Thoracic aorta endothelial cell (primary cell): ENCODE results near the gene PLVAP. TPM values are rescaled to one million over a fixed set of nuclear protein-coding genes. Genes with fewer than 3 reads are reported as not detected.

ENCODE experiments used
- total RNA-seq: library from RNA; depleted of rRNA; stranded (reverse); fragments of >200 nt; gene quantifications from 2 replicates; pipeline ENCODE4 v1.2.3, GENCODE V29; 2012

Gene PLVAP, protein sequence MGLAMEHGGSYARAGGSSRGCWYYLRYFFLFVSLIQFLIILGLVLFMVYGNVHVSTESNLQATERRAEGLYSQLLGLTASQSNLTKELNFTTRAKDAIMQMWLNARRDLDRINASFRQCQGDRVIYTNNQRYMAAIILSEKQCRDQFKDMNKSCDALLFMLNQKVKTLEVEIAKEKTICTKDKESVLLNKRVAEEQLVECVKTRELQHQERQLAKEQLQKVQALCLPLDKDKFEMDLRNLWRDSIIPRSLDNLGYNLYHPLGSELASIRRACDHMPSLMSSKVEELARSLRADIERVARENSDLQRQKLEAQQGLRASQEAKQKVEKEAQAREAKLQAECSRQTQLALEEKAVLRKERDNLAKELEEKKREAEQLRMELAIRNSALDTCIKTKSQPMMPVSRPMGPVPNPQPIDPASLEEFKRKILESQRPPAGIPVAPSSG
- 2.5 and 3.6 TPM in 2 replicates for total RNA-seq

DNA sequence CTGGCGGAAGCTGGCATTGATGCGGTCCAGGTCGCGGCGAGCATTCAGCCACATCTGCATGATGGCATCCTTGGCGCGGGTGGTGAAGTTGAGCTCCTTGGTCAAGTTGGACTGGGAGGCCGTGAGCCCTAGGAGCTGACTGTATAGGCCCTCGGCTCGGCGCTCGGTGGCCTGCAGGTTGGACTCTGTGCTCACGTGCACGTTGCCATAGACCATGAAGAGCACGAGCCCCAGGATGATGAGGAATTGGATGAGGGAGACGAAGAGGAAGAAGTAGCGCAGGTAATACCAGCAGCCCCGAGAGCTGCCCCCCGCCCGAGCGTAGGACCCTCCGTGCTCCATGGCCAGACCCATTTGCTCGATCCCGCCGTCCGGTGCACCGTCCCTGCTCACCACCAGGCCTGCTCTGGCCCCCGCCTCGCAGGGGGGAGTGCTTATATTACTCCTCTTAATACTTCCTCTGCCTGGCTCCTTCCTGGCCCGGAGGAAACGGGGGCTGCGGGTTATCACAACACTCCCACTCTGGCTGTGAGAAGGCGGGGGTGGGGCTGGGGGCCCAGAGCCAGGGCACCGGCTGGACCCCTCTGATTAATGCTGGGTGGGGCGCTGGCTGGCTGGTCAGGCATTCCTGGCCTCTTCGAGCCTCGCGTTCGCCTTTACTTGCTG lies at the start of gene PLVAP:
Gene PLVAP (minus strand): TSS at position 408 of the 666 bp plus-strand sequence. CDS start 54 bp downstream, at position 354.

DNA sequence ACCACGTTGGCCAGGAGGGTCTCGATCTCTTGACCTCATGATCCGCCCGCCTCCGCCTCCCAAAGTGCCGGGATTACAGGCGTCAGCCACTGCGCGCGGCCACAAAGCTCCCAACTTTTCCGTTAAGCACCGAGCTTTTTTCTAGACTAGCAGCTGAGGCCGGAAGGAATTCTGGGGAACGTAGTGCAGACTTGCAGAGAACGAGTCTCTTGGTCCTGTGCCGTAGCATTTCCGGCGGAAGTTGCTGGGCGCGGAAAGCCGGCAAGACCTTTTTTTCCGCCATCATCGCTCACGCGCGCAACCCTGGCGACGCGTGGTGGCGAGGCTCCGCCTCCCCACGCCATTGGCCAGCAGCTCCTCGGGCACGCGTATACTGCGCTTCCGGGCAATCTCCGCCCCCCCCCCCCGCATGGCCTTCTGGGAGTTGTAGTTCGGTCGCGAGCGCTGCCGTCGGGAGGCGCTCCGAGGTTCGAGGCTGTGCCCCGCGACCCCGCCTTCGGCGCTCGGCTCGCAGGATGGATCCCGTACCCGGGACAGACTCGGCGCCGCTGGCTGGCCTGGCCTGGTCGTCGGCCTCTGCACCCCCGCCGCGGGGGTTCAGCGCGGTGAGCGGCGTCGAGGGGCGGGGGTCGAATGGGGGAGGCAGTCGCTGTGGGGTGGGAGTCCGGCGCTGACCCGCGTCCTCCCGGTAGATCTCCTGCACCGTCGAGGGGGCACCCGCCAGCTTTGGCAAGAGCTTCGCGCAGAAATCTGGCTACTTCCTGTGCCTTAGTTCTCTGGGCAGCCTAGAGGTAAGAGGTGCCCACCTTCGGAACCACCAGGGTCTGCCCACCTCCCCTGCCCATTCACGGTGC lies 42.7 kb upstream of the PLVAP start, which contains the start of gene MVB12A:
Gene MVB12A (plus strand): TSS at position 427 of the 854 bp plus-strand sequence. CDS start 89 bp downstream, at position 516.

DNA sequence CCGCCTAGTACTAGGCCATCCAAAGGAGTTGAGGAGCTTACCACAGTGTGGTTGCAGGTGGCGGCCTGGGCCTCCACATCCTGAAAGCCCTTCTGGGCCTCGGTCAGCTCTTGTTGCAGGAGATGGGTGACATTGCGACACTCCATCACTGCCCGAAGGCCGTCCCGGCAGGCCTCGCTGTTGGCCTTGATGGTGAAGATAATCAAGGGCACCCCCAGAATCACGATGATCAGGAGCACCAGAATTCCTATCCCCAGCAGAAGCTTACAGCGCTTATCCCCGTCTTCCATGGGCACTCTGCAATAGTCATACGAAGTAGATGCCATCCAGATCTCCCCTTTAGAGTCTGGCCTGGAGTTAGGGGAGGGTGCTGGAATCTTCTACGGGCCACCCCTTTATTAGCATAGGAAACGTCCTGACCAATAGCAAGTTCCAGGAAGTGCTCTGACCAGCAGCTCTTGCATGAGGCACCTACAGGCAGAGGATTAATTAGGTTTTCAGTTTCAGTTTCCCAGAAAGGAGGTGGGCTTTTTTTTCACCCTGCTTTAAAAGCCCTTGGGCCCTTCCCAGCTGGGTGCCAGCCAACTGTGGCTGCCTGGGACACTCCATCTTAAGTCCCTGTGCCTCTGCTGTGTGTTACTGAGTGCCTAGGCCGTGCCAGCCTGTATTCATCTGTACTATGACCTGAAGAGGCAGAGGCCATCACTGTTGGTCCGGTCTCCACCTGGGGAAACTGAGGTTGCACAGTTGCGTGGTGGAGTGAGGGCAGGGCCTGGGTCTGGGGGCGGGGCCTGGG lies 28.3 kb upstream of the PLVAP start, which contains the start of gene BST2:
Gene BST2 (minus strand): TSS at position 381 of the 796 bp plus-strand sequence. CDS start 55 bp downstream, at position 326.

DNA sequence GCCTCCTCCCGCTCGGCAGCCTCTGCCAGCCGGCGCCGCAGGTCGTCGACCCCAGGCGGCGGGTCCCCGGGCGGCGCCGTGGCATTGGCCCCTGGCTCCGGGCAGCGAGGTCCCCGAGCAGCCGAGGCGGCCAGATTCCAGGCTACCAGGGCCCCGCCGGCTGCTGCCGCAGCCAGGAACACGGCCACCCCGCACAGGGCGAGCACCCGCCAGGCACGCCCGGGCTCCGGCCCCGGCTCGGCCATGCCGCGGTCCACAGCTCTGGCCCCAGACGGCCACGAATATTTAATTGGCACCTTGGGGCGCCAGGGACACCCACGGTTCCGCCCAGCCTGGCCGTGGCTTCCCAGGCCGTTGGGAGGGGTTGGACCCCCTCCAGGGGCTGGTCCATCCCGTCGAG lies 16.8 kb upstream of the PLVAP start, which contains the start of gene CCDC194:
Gene CCDC194 (minus strand): TSS at position 283 of the 400 bp plus-strand sequence. CDS start 38 bp downstream, at position 245.

DNA sequence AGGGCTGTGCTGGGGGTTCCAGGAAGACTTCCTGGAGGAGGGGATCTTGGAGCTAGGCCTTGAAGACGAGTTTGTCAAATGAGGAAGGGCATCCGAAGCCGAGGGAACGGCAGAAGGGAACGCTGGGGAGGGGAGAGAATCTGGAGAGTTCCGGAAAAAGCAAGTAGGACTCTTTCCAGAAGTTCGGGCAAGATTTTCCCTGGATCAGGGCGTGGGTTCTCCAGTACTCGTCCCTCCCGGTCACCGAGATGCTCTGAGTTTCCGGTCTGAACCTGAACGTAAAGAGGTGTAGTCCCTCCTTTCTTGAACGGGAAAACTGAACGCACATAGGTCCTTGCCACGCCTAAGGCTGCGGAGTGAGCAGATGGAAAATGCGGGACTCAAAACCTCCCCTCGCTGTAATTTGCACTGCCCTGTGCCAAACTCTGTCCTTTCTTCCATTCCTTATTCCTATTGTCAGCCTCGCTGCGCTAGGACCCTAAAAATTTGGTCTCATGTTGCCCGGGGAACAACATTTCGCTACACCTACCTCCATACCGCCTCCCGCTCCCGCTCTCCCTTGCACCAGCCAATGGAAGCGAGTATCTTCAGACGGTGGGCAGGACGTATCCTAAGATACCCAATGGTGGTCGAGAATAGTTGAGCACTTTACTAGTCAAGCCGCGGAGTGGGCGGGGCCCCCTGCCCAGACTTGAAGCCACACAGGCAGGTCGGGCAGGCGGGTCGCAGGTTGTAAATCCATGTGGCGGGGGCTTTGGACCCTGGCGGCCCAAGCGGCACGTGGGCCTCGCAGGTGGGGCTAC lies 40.1 kb downstream of the PLVAP start, which contains the start of gene GTPBP3:
Gene GTPBP3 (plus strand): TSS at position 682 of the 803 bp plus-strand sequence. CDS start 59 bp downstream, at position 741.

DNA sequence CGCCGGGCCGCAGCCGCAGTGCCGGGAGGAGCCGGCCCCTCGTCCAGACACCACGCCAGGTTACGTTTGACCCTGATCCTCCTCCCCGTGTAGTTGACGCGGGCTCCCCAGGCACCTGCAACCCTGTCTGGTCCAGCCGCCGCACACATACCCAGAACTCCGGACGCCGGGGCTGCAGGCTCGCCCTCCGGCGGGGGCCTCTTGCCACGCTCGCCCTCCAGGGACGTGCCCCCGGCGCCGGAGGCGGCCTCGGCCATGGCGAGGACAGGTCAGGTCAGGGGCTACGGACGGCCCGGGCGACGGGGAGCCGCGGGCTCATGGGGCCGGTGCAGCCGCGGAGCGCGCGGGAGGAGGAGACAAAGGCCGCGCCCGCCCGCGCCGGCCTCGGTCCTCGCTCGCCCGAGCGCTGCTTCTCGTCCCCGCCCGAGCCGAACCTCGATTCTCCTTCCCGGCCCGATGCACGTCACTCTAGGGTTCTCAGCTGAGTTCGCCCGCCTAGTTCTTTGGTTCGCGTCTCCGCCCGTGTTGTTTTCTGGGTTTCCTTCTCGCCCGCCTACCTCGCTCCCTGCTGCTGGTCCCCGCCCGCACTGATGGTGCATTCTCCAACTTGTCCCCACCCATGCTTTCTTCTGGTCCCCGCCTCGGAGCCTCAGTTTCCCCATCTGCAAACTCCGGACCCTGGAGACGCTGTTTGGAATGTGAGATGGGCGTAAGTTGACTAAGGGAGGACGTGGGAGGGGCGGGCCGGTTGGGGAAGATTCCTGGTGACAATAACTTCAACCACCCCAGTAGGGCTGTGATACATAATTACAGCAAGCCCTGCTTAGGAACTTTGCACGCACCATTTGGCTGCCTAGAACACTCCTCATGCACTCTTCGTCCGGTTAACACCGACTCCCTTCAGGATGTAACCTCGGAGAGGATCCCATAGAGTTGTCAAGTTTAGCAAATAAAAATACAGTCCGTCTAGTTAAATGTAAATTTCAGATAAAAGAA lies 42.4 kb downstream of the PLVAP start, which contains the start of gene ANO8:
Gene ANO8 (minus strand): TSS at position 442 of the 996 bp plus-strand sequence. CDS start 185 bp downstream, at position 257.

DNA sequence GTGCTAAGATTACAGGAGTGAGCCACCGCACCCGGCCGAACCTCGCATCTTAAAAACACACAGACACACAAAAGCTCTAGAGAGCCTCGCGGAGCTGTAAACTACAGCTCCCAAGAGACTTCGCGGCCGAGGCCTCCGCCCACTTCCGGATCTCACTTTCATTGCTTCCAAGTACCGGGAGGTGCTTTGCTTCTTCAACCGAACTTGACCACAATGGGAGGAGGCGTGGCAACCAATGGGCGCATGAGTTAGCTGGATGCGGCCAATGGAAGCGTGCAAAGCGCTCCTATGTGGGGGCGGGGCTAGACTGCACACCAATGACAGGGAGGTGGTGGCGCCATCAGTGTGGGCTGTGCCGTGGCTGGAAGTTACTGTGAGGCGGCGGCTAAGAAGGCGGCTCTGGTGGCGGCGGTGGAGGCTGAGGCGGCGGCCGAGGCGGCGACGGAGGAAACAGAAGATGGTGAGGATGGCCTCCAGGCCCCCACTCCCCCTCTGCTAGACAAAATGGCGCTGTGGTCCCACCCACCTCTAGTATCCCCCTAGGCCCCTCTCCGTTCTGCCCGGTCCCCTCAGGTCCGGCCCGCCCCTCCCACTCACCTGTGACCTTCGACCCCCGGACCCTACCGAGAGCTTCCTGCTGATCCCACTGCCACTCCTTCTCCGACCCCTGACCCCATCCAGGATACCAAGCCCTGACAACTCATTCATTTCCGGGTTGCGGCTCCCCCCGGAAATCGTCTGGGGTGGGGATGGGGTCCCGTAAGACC lies 67.8 kb downstream of the PLVAP start, which contains the start of gene DDA1:
Gene DDA1 (plus strand): TSS at position 366 of the 767 bp plus-strand sequence. CDS start 92 bp downstream, at position 458.

DNA sequence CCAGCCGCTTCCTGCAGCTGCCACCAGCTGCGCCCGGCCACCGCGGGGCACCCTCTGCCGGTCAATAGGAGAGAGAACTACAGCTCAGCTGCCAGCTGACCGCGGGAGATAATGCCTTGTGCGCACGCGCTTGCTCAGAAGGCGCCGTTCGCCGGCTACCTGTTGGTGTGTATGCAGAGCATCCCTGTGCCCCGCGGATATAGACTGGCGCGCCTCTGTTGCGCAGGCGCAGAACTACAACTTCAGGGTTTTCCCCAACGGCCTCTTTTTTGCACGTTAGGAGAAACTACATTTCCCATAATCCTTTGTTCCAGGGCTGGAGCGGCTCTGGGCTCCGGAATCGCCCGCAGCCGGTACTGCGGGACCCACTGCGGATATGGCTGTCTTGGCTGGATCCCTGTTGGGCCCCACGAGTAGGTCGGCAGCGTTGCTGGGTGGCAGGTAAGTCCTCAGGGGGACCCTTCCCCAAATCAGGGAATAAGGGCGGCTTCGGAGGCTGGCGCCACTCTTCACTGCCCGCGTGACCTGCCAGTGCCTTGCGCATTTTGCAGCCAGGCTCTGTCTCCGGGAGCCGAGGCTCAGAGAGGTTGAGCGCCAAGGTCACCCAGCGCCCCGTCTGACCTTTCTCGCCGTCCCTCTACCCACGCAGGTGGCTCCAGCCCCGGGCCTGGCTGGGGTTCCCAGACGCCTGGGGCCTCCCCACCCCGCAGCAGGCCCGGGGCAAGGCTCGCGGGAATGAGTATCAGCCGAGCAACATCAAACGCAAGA lies 71.4 kb downstream of the PLVAP start, which contains the start of gene MRPL34:
Gene MRPL34 (plus strand): TSS at position 356 of the 768 bp plus-strand sequence. CDS start 21 bp downstream, at position 377.

DNA sequence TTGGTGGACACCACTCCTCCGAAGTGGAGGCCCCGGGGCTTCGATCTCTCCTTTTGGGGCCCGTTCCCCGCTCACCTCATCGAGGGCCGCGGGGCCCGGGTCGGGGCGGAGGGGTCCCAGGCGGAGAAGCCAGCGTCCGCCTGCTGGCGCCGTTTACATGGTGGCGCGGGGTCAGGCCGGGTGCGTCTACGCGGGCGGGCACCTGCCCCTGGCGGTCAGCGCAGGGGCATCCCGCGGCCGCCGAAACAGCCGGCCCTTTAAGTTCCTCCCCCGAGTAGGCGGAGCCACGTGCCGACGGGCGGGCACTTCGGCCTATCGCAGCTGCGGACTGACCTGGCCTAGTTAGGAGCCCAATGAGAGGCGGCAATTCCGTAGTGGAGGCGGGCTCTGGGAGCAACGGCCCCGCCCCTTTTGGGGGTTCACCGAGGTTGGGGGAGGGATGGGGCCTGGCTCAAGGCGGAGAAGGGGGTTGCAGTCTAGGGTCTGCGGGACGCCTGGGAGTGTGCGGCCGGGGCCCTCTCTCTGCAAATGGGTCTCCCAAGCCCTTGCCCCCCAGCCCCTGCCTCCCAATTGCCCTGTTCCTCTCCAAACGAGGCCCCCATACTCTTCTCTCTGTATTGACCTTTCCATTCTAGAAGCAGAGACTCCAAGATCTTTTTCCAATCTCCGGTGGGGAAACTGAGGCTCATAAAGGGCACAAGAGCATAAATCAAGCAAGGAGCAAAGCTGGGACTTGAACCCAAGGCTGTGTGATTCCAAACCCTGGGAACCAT lies 73.8 kb downstream of the PLVAP start, which contains the start of gene ABHD8:
Gene ABHD8 (minus strand): TSS at position 259 of the 773 bp plus-strand sequence. CDS start 1,809 bp downstream, outside the sequence.

Other genes with a start within 250 kb of the PLVAP start
- 10.5 and 18.6 TPM in 2 replicates for gene USE1, start 162.0 kb downstream of the PLVAP start, total RNA-seq
- gene OCEL1, start 151.1 kb downstream of the PLVAP start, total RNA-seq: 5.5 and 5.9 TPM in 2 replicates
- gene NR2F6, start 131.4 kb downstream of the PLVAP start, total RNA-seq: 20.1 and 36.8 TPM in 2 replicates
- gene USHBP1, start 112.6 kb downstream of the PLVAP start, total RNA-seq: 7.0 and 15.1 TPM in 2 replicates
- 89.1 and 89.2 TPM in 2 replicates for gene BABAM1, start 109.9 kb downstream of the PLVAP start, total RNA-seq
- gene ANKLE1, start 95.4 kb downstream of the PLVAP start, total RNA-seq: 1.5 and 1.6 TPM in 2 replicates
- 6.3 and 9.0 TPM in 2 replicates for gene ABHD8, start 73.9 kb downstream of the PLVAP start, total RNA-seq
- 40.0 and 48.0 TPM in 2 replicates for gene MRPL34, start 71.5 kb downstream of the PLVAP start, total RNA-seq
- gene DDA1, start 67.8 kb downstream of the PLVAP start, total RNA-seq: 26.6 and 27.0 TPM in 2 replicates
- 3.2 and 4.3 TPM in 2 replicates for gene ANO8, start 42.5 kb downstream of the PLVAP start, total RNA-seq
- 13.0 and 20.0 TPM in 2 replicates for gene GTPBP3, start 39.8 kb downstream of the PLVAP start, total RNA-seq
- 0.13 and 0.50 TPM in 2 replicates for gene CCDC194, start 16.9 kb upstream of the PLVAP start, total RNA-seq
- gene BST2, start 28.3 kb upstream of the PLVAP start, total RNA-seq: 35.6 and 46.1 TPM in 2 replicates
- gene MVB12A, start 42.7 kb upstream of the PLVAP start, total RNA-seq: 29.5 and 40.0 TPM in 2 replicates
- not detected in 2 replicates for gene TMEM221, start 71.3 kb upstream of the PLVAP start, total RNA-seq
- not detected in 2 replicates for gene NXNL1, start 83.6 kb upstream of the PLVAP start, total RNA-seq
- gene SLC27A1, start 93.2 kb upstream of the PLVAP start, total RNA-seq: 9.3 TPM in 2 replicates
- 45.3 and 53.1 TPM in 2 replicates for gene PGLS, start 134.3 kb upstream of the PLVAP start, total RNA-seq
- 70.7 and 83.5 TPM in 2 replicates for gene COLGALT1, start 178.3 kb upstream of the PLVAP start, total RNA-seq